Caki2 (cell line): ENCODE results near the gene ARMCX6. TPM values are rescaled to one million over a fixed set of nuclear protein-coding genes. Genes with fewer than 3 reads are reported as not detected.
"Not testable (repeated sequence)": the region's sequence is repeated elsewhere in the genome, so short reads cannot be mapped to it uniquely, and the experiment has no call there.

Source experiments
- DNase-seq: peaks from one replicate; pipeline ENCODE4 v3.0.0-alpha.2; 2015; ENCODE audit warnings: low read depth
- in situ Hi-C: cut with HindIII; loops from 2 replicates; pipeline ENCODE4 v1.10.0; 2016; ENCODE audit warnings: low sequenced_read_pairs, low pct_unique_long_range_greater_than_20kb, mixed read lengths
- total RNA-seq: library from RNA; depleted of rRNA; stranded (reverse); fragments of >200 nt; shearing (Covaris generic); gene quantifications from 2 replicates; pipeline ENCODE4 v1.2.3, GENCODE V29; 2014; ENCODE audit warnings: low replicate concordance; rRNA removed

The ARMCX6 gene
- 34.3 and 105 TPM in 2 replicates for total RNA-seq

GRCh38 chrX:101617211-101618191 lies at the start of gene ARMCX6:
TSS of gene ARMCX6 (minus strand) at chrX:101618000. CDS start at chrX:101616620, 1,380 bp downstream.
- in situ Hi-C loops = no loop called here
- DNase-seq = peak; percentile 67

- in situ Hi-C loops = no loop called here
- DNase-seq = peak; percentile 41
Measured at GRCh38 chrX:101659601-101660063, 41.8 kb upstream of the ARMCX6 start, which contains the start of gene ARMCX2. TSS of gene ARMCX2 (minus strand) at chrX:101659850. CDS start at chrX:101657588, 2,262 bp downstream.

GRCh38 chrX:101658661-101659491 lies 41.1 kb upstream of the ARMCX6 start:
- in situ Hi-C loops = no loop called here
- DNase-seq = peak; percentile 52

GRCh38 chrX:101657495-101657894 lies 39.7 kb upstream of the ARMCX6 start:
- in situ Hi-C loops = no loop called here
- no peak for DNase-seq

DNA sequence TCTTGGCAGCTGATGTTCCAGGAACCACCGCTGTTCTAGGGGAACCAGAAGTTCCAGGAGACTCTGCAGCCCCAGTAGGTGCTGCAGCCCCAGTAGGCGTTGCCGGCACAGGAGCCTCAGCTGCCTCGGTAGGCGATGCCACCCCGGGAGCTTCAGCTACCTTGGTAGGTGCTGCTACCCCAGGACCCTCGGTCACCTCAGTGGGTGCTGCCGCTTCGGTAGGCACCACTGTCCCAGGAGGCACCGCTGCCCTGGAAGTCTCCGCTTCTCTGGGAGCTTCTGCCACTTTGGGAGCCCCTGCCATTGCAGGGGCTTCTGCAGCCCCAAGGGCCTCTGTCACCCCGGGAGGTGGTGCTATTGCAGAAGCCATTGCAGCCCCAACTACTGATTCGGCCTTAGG lies 39.0 kb upstream of the ARMCX6 start:
- DNase-seq = no peak
- in situ Hi-C loops = no loop called here

- DNase-seq = no peak
- in situ Hi-C loops = no loop called here
Measured at GRCh38 chrX:101655534-101655933, 37.7 kb upstream of the ARMCX6 start.

GRCh38 chrX:101647716-101648115 lies 29.9 kb upstream of the ARMCX6 start:
- DNase-seq, in situ Hi-C loops: not testable (repeated sequence)

DNA sequence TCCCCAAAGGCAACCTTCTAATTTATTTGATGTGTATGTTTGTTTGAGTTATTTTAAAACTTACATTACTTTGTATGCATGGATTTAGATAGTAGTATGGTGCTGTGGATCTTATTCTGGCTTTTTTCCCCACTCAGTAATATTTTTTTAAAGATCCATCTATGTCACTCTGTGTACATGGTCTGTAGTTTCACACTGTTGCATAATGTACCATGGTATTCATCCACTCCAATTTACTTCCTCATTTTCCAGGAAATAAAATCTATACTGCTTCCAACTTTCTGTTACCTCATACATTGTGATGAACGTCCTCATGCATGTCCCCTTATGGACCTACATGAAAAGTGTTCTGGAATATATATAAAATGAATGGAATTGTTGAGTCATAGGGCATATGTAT lies 24.3 kb upstream of the ARMCX6 start:
- in situ Hi-C loops = no loop called here
- no peak for DNase-seq

GRCh38 chrX:101639583-101639982 lies 21.8 kb upstream of the ARMCX6 start:
- in situ Hi-C loops = no loop called here
- DNase-seq = no peak

- in situ Hi-C loops = no loop called here
- peak; percentile 49 for DNase-seq
Measured at GRCh38 chrX:101619364-101619763, 1.6 kb upstream of the ARMCX6 start.

DNA sequence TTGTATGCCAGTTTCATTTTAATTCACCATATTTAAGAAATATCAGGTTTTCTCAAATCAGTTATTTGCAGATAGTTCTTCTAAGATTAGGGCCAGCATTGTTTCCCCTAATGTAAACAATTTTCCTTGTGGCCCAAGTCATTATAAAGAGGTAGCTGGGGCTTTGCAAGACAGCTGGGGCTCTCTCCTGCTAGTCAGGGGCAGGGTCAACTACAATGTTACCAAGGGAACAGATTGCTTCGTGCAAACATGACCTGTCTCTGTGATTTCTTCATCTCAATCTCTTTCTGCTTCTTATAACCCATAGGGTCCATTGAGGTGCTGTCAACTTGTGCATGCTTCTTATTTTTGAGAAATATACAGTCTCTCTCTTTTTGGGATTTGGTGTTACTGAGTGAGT lies 12.1 kb downstream of the ARMCX6 start:
- in situ Hi-C loops = no loop called here
- DNase-seq = no peak

DNA sequence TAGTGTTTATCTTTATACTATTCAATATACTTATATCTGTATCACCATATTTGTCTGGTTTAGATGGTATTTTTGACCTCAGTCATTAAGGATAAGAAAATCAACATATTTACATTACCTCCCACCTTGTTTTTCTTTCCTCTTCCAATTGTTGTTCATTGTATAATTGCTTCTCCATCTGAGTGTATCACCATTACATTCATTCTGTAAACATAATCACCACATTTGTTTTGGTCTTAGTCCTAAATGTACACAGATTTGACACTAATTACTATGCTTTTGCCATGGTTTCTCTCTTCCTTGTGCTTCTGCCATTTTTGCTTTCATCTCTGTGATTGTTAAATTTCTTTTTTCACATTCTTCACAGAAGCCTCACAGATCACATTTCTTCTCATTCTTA lies 12.7 kb downstream of the ARMCX6 start:
- DNase-seq = no peak
- in situ Hi-C loops = no loop called here

- no peak for DNase-seq
- in situ Hi-C loops = no loop called here
Measured at GRCh38 chrX:101602077-101602476, 15.7 kb downstream of the ARMCX6 start.

- DNase-seq, in situ Hi-C loops: not testable (repeated sequence)
Measured at GRCh38 chrX:101599592-101599991, 18.2 kb downstream of the ARMCX6 start.

DNA sequence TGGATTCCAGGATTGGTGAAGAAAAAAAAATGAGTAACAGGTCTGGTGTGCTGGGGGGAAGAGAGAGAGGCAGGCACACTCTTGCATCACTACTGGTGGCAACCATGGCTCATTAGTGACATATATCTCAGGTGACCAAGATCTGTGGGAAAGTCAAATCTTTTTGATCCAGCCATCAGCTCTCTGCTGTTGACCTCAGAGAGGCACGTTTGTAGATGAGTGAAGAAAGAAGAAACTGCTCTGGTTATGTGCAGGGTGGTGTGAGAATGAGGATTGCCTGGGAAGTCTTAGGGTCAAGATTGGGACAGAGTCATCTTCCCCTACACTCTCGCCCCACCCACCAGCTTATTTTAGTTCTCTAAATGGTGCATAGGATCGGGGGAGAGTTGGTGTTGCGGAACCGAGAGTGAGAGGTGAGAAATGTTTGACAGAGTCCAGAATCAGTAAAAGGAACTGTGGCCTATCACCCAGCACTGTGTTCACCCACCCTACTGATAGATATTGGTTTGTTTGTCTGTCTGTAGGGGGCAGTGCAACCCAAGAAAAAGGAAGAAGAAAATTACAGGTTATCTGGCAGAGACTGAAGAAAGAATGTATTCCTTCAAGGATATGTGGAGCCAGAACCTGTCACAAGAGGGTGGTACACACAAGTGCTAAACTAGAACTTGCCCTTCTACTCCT lies 21.9 kb downstream of the ARMCX6 start:
- in situ Hi-C loops = no loop called here
- DNase-seq = peak; percentile 35
